GM19455 (cell line): ENCODE measurements around the gene EXOC1.
"Not testable (repeated sequence)": the region's sequence is repeated elsewhere in the genome, so short reads cannot be mapped to it uniquely, and the experiment has no call there.

Experiments
- ATAC-seq: cut with Tn5 transposase; IDR thresholded peaks from one replicate; pipeline ENCODE4 v1.9.1; 2021; ENCODE audit not compliant: unreplicated experiment

The EXOC1 gene

GRCh38 chr4:55906323-55906722, 52.9 kb downstream of the EXOC1 start:
- ATAC-seq: no peak

GRCh38 chr4:55906989-55907388, 53.5 kb downstream of the EXOC1 start:
- ATAC-seq: no peak

DNA sequence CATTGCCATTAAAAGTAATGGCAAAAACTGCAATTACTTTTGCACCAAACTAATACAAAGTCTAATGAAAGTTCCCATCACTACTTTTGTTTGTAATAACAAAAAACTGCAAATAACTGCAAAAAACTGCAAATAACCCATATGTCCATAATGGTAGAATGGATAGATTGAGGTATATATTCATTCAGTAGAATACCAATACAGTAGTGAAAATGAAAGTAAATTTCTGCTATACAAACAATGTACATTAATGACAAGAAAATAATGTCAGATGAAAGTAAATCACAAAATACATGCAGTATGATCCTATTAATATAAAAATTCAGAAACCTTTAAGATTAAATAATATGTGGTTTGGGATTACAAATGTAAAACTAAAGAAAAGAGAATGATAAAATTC, 54.0 kb downstream of the EXOC1 start:
- ATAC-seq: no peak

DNA sequence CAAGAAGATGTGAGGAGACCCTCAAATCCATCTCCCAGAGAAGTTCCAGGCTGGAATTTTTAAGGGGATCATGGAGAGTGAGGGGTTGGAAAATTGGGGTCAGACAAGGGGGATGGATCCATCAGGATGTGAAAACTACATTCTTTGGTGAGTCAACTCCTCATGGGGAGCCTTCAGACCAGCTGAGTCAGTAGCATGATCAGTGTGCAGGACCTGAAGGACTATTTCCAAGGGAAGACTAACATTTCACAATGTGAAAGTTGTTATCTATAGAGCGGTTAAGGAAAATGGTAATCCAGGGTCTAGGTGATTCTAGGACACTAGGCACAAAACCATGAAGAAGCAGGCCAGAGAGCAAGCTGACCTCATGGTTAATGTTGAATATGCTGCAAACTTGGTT, 56.7 kb downstream of the EXOC1 start:
- ATAC-seq: no peak

- ATAC-seq: no peak
Measured at GRCh38 chr4:55912249-55912648, 58.8 kb downstream of the EXOC1 start.

DNA sequence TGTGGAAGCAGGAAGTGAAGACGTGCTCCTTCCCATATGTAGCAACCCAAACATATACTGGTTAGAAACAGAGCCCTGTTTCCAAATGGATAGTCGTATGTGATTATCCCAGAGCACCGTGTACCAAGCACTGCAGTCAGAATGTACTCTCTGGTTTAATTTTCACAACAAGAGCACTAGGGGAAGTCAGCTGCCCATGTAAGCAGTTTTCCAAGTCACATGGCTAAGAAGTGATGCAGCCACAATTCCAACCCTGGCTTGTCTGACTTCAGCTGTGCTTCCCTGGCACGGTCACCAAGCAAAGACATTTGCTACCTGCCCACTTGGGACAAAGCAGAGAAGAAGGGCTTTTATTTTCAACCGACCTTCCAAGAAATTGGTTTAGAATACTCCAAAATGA, 67.1 kb downstream of the EXOC1 start:
- no peak for ATAC-seq

GRCh38 chr4:55921093-55921492, 67.6 kb downstream of the EXOC1 start:
- no peak for ATAC-seq

GRCh38 chr4:55925241-55925640, 71.8 kb downstream of the EXOC1 start:
- no peak for ATAC-seq

- no peak for ATAC-seq
Measured at GRCh38 chr4:55926610-55927009, 73.2 kb downstream of the EXOC1 start.

DNA sequence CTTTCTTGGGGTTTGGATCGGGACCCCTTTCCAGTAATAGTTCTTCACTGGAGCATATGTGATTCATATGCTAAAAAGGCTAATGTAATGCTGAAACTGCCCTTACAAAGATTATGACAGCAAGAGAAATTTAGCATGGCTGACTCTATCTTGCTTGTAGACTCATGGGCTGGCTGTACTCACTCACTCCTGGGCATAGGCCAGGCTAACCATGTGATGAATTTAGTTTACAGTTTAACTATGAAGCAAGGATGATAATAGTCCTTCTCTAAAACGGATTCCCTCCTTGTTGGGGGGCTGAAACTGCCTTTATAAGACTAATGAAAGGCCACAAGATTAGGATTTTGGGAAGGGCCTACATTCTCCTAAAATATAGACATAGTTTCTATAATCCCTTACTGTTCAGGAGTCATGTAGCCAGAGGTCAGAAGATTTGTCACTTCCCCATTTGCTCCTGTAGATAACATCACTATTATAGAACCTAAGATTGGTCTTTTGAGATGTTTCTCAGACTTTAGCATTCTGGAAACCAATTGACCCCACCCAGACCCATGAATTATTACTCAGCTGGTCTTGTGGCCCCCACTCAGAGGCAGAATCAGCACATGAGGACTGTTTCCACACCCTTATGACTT, 74.5 kb downstream of the EXOC1 start:
- ATAC-seq: no peak

DNA sequence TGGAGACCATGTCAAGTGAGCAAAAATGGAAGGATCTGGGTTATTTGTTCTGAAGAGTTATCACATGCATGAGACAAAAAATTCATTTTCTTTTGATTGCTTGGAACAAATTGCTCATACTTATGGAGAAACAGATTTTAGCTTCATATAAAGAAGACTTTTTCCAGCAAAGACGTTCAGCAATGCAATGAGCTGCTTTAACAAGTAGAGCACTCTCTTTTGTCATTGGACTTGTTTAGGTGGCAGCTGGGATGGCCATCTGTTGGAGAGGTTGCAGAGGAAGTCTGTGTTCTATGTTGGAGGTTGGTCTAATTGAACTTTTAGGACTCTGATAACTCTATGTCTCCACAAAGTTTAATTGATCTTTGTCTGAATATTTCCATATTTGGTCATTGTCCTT, 75.4 kb downstream of the EXOC1 start:
- ATAC-seq: no peak

GRCh38 chr4:55931043-55931442, 77.6 kb downstream of the EXOC1 start:
- ATAC-seq: no peak

DNA sequence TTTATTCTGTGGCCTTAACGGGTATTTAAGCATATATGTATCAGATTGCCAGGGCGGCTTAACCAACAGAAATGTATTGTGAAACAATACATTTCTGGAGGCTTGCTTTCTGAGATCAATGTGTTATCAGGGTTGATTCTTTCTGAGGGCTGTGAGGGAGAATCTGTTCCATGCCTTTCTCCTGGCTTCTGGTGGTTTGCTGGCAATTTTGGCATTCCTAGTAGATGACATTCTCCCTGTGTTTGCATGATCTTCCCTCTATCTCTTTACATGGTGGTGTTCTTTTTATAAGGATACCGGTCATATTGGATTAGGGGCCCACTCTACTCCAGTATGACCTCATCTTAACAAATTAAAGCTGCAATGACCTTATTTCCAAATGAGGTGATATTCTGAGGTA, 78.4 kb downstream of the EXOC1 start:
- ATAC-seq: no peak

DNA sequence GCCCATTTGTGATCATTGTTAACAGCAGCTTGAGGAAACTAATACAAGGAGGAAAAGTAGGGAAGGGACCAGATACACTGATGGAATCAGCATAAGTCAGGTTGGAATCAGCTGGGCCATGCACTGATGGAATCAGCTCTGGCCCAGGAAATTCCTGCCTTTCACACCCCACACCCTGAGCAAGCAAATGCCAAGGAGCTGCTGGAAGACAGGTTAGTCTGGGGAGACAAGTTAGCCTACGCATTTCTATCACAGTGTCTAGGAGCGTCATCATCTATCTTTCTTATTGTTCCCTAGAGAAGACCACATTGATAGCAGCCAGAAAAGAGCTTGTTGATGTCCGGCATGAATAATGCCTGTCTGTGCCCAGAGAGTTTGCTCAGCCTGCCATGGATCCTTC, 79.1 kb downstream of the EXOC1 start:
- ATAC-seq: no peak

GRCh38 chr4:55933611-55934010, 80.2 kb downstream of the EXOC1 start:
- ATAC-seq: no peak

- not testable (repeated sequence) for ATAC-seq
Measured at GRCh38 chr4:55935907-55936306, 82.5 kb downstream of the EXOC1 start.

DNA sequence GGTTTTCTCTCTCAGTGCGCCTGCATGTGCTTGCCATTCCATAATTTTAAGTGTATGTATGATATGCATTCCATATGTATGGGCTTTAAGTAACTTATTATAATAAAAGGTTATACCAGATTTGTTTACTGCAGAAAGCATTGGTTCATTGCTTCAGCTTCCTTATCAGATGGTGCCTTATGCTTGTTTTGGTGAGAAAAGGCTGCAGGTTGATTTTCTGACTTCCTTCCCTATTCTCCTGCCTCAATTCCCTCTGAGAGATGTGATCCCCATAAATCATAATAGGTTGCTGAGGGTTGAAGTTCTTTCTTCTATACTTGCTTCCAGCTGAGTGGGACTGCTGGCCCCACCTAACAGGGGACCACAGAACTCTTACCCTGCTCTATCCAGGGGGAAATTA, 85.0 kb downstream of the EXOC1 start:
- ATAC-seq: no peak

DNA sequence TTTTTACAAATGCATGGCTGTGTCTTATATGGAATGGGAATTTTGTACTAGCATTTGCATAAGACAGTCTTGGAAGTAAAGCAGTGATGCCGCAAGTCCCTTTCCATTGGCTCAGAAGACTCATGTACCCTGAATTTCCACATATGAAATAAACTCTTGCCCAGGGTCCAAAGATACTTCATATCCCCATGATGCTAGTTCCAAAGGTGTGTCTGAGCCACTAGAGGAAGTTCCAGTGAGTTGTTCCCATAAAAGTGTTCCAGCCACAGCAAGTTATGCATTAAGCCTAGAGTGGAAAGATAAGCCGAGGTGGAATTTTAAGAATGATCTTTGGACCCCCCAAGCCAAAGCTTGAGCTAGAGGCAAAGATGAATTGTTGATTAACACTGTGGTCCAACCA, 86.0 kb downstream of the EXOC1 start:
- no peak for ATAC-seq

GRCh38 chr4:55941881-55942396, 88.5 kb downstream of the EXOC1 start:
- no peak for ATAC-seq

GRCh38 chr4:55947254-55947882, 93.9 kb downstream of the EXOC1 start:
- peak; percentile 30 for ATAC-seq

GRCh38 chr4:55947912-55948725, 94.7 kb downstream of the EXOC1 start:
- ATAC-seq: no peak
